Stimulated activated CD8-positive, alpha-beta memory T cell treated with anti-CD3 and anti-CD28 coated beads, Interleukin-4, amount 100 ng/mL, for 4 hours (primary cell): Measurements from ENCODE around the gene INVS.
A peak's percentile ranks its signal among the peaks of the same experiment; 100 is the strongest.
"Not testable (repeated sequence)": the region's sequence is repeated elsewhere in the genome, so short reads cannot be mapped to it uniquely, and the experiment has no call there.

Experiments
- DNase-seq, 2 donors: peaks; one replicate each; pipeline ENCODE4 v3.0.0-alpha.2; 2020; ENCODE audit warnings: low read depth in 2 of 2, low spot score in 1 of 2

INVS gene

GRCh38 chr9:100191264-100191663 lies 92.2 kb downstream of the INVS start:
- DNase-seq, result no peak

DNA sequence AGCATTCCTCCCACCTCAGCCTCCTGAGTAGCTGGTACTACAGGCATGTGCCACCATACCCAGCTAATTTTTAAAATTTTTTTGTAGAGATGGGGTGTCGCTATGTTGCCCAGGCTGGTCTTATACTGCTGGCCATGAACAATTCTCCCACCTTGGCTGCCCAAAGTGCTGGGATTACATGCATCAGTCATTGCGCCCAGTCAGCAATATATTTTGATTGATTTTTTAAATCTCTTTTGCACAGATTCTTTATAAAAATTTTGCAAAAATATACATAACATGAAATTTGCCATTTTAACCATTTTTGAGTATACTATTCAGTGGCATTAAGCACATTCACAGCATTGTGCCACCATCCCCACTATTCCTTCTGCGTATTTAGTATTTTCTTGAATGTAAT lies 94.0 kb downstream of the INVS start:
- DNase-seq, result no peak

- no peak for DNase-seq
Measured at GRCh38 chr9:100196215-100196614, 97.2 kb downstream of the INVS start.

DNA sequence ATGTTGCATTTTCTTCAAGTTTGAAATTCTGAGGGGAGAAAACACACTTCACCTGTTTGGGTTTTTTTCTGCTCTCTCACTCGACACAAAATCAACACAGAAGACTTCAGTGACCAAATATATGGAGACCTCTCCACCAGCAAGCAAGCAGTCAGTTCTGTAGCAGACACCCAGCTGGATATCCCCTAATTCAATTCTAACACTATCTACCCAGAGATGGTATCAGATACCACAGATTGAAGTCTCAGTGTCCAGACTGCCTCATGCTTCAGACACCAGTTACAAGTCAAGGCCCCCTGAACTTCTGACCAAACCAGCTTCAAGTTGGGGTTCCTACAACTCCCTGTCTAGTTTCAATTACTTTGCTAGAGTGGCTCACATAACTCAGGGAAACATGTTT lies 97.8 kb downstream of the INVS start:
- DNase-seq, result no peak

DNA sequence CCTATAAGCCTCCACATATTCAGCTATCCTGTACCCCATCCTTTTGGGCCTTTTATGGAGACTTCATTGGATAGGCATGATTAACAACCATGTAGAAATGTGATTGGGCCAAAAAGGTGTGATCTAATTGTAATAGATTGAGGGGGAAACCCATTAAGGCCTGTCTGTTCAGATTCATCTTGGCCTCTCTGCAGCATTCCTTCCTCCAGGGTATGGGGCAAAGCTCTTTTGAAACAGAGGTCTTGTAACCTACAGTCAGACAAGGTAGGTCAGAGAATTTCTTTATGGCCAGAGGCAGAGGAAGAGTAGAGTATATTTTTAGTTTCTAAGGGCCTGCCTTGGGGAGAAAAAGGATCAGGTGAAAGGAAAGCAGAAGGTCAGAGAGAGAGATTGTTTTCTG lies 98.5 kb downstream of the INVS start:
- DNase-seq, result no peak

- no peak for DNase-seq
Measured at GRCh38 chr9:100202806-100203205, 103.8 kb downstream of the INVS start.

DNA sequence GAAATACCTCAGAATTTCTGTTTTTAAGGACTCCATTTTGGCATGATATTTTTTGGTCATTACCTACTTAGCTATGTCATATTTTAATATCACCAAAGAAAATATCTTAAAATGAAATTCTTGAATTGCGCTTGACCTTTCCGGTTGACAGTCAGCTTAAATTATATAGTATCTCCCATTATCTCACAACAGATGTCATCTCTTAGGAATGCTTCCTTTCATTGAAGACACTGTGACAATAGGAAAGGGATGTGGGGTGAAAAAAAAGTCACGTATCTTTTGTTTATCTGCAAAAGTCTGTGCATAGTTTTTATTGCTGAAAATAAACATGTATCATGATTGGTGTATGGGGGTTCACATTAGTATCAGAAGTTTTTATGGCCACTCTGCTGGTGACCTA lies 105.8 kb downstream of the INVS start:
- DNase-seq, result no peak

DNA sequence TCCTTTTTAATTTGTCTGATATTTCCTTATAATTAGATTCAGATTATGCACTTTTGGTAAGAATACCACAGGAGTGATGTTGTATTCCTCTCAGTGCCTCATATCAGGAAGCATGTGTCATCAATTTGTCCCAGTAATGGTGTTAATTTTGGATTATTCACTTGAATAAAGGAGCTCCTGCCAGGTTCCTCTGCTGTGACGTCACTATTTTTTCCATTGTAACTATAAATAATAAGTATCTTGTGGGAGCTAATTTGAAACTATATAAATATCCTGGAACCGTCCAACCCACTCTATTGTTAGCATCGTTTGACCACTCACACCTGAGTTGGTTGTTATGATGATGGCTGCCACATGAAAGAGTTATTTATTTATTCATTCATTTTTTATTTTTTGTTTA lies 107.9 kb downstream of the INVS start:
- no peak for DNase-seq

DNA sequence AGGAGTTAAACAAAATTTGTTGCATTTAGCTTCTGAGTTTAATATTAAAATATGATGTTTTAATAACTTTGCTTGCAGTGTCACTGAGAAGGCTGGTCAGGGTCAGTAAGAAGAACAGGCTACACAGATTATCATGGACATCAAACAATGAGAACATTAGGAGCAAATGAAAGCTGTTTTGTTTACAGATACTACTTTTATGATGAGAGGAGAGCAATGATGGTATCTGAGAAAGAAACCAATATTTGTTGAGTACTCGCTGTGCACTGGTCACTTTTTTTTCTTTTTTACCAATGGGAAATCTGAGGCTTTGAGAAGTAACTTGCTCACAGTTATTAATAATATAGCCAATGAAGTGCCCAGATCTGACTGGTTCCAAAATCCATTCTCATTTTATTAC lies 109.6 kb downstream of the INVS start:
- DNase-seq, result no peak

DNA sequence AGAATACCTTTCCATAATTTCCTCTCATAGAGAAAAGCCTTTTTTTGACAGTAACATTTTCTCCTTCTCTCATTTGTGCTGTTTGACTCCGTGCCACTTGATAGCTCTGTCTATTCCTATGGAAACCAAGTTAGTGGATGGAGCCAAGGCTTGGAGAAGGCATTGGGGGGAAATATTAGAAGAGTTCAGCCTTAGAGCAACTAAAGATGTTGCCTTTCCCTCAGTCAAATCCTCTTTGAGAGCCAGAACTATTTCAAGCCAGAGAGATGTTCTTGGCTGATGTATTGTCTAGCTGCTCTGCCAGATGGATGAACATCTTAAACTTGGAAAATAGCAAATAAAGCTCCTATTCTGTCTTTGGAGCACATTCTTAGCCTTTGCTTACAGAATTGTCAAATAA lies 112.4 kb downstream of the INVS start:
- no peak for DNase-seq

GRCh38 chr9:100213730-100214477 lies 114.9 kb downstream of the INVS start:
- DNase-seq, result no peak

- peak; percentile 12 to 31 for DNase-seq
Measured at GRCh38 chr9:100216178-100216787, 117.2 kb downstream of the INVS start.

DNA sequence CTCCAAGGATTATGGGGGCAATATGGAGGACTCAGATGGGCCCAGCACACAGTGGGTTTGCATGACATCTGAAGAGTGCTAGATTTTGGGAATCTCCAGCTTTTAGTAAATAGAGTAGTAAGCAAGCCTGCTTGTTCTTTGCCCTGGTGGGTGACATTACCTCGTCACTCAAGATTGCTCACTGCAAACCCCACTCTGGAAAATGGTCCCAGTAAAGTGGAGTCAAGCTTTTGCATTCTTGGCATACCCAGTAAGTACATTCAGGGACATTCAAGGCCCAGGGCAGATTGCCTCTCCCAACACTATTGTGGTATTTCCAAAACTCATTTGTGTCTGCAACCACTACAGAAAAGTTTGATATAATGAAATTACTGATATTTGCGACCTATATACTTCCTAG lies 118.5 kb downstream of the INVS start:
- no peak for DNase-seq

GRCh38 chr9:100219347-100219746 lies 120.3 kb downstream of the INVS start:
- no peak for DNase-seq

DNA sequence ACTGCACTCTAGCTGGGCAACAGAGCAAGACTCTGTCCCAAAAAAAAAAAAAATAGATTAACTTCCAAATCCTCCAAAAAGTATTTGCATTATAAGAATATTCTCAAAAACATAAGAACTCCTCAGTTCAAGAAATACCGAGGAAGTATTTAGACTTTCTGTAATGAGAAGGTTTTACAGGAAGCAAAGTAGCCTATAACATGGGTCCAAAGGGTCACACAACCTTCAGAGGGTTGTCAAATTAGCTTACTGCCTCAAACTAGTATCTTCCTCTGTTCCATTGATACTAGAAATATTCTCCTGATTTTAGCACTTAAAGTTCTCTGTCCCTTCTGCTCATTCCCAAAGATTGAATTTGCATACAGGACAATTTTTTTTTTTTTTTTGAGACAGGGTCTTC lies 121.9 kb downstream of the INVS start:
- DNase-seq, result no peak

- DNase-seq, result no peak
Measured at GRCh38 chr9:100221538-100221937, 122.5 kb downstream of the INVS start.

DNA sequence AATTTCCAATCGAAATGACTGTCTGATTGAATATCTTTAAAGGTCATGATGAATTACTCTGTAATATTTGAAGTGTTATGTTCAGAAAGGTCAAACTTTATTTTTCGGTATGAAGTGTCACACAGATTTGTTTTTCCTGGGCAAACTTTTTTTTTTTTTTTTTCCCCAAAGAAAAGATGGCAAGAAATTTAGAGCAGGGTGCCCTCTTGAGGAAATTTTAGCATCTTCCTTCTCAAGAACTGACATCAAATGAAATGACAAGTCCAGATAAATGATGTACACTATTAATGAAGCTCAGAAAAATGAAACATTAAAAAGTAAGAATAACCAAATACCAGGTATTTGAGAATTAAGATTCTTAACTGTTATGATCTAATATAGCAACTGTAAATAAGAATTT lies 123.6 kb downstream of the INVS start:
- no peak for DNase-seq

DNA sequence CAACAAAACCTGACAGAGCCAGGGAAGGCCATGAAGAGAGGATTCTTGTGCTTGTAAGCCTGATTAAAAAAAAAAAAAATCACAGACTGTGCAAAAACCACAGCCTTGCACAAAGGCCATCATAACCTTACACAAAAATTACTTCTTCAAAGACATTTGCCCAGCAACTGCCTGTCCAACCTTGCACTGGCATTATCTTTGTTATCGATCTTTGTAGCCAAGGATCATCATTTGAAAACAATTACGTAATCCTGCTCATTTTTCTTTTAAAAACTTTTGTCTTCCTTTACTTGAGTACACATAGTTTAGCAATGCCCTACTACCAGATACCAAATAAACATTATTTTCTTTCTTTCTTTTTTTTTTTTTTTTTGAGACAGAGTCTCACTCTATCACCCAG lies 128.6 kb downstream of the INVS start:
- no peak for DNase-seq

- no peak for DNase-seq
Measured at GRCh38 chr9:100228352-100228869, 129.4 kb downstream of the INVS start.

- DNase-seq, result no peak
Measured at GRCh38 chr9:100229136-100229535, 130.1 kb downstream of the INVS start.

GRCh38 chr9:100229561-100229960 lies 130.5 kb downstream of the INVS start:
- no peak for DNase-seq

DNA sequence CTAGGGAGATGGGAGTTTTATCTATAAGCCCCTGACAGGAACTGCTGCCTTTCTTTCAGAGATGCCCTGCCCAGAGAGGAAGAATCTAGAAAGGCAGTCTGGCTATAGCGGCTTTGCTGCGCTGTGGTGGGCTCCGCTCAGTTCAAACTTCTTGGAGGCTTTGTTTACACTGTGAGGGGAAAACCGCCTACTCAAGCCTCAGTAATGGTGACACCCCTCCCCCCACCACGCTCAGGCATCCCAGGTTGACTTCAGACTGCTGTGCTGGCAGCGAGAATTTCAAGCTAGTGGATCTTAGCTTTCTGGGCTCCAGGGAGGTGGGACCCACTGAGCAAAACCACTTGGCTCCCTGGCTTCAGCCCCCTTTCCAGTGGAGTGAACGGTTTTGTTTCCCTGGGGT lies 137.9 kb downstream of the INVS start:
- not testable (repeated sequence) for DNase-seq

DNA sequence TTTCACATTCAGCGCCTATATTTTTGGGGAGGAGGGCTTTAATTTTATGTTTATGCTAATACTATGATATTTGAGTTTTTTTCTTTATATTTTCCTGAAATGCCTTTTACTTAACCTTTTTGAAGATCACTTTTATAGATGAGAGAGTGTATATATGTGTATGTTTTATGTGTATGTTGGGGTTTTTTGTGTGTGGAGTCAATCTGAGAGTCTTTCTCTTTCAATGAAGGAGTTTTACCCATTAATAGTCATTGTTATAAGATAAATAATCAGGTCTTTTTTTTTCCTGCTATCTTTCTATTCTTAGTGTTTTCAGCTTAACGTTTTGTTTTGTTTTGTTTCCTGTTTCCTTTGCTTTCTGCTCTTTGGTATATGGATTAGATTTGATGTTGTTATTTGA lies 141.5 kb downstream of the INVS start:
- DNase-seq, result no peak
